ENCODE data around the gene EDEM3.
A peak's percentile ranks its signal among the peaks of the same experiment; 100 is the strongest.

The EDEM3 gene

GRCh38 chr1:184669391-184669790, 85.3 kb downstream of the EDEM3 start:
- no peak for DNase-seq (ENCODE audit: low spot score)

DNA sequence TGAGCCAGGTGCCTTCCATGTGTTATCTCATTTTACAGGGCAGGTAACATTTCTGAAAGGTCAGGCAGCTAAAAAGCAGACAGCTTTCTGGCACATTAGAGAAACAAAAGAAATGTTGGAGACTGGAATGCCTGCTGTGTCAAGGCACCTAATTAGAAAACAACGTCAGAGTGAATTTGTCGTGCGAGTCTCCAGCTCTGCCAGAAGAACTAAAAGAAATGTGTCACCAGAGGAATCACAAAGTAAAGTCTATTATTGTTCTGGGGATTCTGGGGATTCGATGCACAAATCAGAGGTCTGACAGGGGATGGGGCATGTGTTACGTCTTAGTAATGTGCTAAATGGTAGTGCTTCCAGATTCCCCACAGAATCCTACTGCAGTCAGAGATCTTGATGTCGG, 89.3 kb downstream of the EDEM3 start:
- no peak for DNase-seq (ENCODE audit: low spot score)

DNA sequence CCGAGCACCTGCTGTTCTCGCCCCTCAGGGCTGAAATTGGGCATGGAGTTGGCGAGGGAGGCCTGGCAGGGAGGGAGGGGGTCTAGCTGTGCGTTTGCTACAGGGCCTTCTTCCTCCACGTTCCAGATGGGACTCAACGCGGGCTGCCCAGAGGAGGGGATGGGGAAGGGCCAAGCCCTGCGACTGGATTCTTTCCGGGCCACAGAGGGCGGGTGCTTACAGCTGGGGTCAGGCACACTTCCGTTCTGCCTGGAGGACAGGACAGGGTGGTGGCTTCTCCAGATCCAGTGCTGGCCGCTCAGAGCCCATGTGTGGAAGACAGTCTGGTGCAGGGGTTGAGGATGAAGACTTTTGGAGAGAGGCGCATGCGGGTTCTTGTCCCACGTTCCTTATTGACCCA, 90.0 kb downstream of the EDEM3 start:
- DNase-seq (ENCODE audit: low spot score) = no peak

DNA sequence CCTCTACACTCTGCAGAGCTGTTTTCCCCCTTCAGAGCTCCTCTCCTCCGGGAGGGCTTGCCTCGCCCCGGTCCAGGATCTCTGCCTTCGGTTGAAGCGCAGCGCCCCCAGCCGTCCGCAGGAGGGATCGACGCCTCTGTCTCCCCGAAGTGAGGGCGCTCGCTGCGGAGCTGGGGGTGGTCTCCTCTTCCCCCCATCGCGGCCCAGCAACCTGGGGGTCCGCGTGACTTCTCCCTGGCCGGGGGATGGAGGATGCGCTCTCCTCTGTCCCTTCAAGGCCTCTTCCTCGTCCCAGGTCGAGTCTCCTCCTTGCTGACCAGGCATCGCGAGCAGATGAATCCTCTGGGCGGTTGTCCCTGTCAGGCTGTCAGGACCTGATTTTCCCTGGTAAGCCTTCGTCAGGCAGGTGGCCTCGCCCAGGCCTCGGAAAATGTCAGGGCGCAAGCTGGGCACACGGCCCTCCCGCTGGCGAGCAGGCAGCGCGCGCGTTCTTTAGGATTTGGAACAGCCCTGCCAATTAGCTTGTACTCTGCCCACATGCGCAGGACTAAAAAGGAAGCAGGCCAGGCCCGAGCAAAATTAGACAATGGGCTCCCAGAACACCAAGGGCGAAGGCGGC, 90.5 kb downstream of the EDEM3 start:
- DNase-seq (ENCODE audit: low spot score) = peak; percentile 49

- no peak for DNase-seq (ENCODE audit: low spot score)
These were observed 92.9 kb downstream of the EDEM3 start for GRCh38 chr1:184661801-184662200.

DNA sequence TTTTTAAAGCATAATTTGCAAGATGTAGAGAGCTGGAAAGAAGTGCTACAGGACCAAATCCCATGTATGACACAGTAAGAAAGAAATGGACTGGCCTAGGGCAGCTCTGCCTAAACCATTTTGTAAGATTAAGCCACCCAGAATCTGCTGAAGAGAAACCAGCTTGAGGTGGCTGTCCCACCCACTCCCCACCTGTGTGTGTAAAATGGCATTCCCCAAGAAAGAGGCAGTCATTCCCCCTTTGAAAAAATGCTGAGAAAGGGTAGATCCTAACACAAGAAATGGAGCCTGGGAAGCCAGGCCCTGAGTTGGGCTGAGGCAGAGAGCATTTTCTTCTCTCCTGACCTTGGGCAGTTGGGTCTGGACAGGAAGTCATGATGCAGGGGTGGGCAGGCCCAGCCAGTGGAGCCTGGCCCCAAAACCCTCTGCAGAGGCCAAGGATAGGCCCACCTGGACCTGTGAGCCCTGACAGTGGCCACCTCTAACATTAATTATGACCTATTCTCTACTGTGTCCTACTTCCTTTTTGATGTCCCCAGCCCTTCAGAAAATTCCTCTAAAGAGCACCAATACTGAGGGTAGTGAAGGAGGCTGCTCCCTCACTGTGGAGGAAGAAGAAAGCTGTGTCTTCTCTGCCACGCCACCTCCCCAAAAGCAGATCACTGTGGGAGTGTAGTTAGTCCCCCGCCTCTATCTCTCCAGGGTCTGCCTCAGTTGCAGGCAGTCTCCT, 94.0 kb downstream of the EDEM3 start:
- no peak for DNase-seq (ENCODE audit: low spot score)

GRCh38 chr1:184658055-184658454, 96.6 kb downstream of the EDEM3 start:
- no peak for DNase-seq (ENCODE audit: low spot score)

- no peak for DNase-seq (ENCODE audit: low spot score)
These were observed 98.4 kb downstream of the EDEM3 start for GRCh38 chr1:184656221-184656620.

- no peak for DNase-seq (ENCODE audit: low spot score)
These were observed 99.5 kb downstream of the EDEM3 start for GRCh38 chr1:184655185-184655584.

DNA sequence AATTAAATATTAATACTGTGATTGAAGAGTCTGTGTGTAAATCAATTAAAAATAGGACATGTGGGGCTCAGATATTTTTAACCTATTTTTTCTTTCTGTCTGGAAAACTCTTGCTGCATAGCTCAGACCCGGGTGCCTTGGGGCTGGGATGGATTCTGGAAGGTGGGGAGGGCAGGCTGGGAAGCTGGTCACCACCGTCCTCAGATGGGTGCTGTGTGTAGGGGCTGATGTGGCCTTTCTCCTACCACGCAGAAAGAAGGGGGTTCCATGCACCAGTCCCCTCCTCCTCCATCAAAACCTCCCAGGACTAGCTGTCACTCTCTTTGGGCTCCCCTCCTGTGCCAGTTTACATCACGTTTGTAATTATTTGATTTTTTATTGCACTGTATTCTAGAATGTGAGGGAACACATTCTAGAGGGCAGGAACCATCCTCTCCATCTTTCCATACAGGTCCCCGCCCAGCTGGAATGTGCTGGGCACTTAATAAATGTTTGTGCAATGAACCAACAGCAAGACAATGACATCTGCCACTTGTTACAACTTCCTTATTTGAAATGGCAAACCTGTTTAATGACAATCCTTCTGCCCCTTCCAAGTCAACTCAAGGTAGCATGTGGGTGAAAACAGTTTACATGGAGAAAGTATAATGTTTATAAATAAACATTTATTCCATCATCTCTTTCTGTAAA, 104.3 kb downstream of the EDEM3 start:
- DNase-seq (ENCODE audit: low spot score) = no peak

GRCh38 chr1:184649451-184649888, 105.2 kb downstream of the EDEM3 start:
- DNase-seq (ENCODE audit: low spot score) = no peak

- no peak for DNase-seq (ENCODE audit: low spot score)
These were observed 105.8 kb downstream of the EDEM3 start for GRCh38 chr1:184648856-184649201.

- DNase-seq (ENCODE audit: low spot score) = no peak
These were observed 106.3 kb downstream of the EDEM3 start for GRCh38 chr1:184648160-184648855.

DNA sequence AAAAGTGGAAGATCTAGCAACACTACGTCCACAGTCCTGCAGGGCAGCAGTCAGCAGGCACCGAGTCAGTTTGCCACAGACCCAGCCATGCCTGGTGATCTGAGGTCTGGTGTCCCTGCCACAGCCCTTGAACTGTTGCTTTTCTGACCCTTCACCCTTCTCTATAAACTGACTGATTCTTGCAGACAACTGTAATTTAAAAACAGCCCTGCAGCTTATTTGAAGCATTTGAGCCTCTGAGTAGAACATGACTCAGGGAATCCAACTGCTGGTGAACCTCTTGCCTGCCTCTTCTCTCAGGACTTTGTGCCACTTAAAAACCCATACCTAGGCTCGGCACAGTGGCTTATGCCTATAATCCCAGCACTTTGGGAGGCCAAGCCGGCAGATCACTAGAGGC, 107.2 kb downstream of the EDEM3 start:
- DNase-seq (ENCODE audit: low spot score) = no peak

DNA sequence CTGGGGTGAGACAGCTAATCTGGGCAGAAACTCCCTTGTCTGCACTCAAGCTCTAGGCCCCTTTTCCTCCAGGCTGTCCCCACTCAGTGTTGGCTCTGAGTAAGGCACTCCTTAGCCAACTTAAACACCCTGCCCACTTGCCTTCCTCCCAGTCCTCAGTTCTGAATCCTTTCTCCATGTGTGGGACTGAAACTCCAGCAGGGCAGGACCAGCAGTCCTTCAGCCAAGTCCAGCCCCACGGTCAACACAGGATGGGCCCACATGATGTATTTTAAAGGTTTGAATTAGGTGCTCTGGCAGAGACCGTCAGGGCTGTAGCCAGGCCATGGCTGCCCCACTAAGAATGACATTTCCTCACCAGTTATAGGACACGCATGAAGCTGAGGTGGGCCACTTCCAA, 107.8 kb downstream of the EDEM3 start:
- no peak for DNase-seq (ENCODE audit: low spot score)

- no peak for DNase-seq (ENCODE audit: low spot score)
These were observed 108.4 kb downstream of the EDEM3 start for GRCh38 chr1:184646178-184646701.

GRCh38 chr1:184644771-184645170, 109.9 kb downstream of the EDEM3 start:
- DNase-seq (ENCODE audit: low spot score) = no peak

DNA sequence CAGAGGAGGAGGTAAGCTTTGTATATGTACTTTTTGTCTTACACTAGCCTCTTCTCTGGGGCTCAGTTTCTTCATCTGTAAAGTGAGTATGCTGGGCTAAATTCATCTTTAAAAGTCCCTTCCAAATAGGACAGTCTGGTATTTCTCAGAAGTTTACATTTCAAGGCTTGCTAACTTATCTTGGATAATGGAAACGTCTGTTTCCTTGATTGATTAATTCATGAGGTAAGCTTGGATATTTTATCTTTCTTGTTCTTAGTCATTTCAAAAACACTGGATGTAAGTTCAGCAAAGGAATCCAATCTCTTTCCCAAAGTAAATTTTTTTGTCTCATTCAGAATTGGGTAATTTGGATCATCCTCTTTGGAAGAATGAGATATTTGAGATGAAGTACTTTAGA, 111.0 kb downstream of the EDEM3 start:
- no peak for DNase-seq (ENCODE audit: low spot score)

DNA sequence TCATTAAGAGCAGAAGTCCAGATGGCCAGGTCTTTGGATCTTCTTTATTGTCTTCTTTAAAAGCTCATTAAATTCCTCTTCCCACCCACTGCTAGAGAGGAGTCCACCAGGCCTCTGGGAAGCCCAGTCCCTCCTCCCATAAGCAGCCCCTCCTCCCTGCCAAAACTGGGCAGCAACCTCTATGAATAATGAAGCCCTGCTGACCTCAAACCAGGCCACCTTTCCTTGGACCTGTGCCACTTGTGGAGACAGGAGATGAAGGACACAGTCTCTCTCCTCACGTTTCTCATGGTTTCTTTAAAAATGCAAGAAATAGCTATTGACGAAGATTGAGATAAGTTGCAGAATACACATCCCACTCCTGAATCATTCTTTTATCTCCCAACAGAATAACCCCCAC, 112.8 kb downstream of the EDEM3 start:
- no peak for DNase-seq (ENCODE audit: low spot score)

DNA sequence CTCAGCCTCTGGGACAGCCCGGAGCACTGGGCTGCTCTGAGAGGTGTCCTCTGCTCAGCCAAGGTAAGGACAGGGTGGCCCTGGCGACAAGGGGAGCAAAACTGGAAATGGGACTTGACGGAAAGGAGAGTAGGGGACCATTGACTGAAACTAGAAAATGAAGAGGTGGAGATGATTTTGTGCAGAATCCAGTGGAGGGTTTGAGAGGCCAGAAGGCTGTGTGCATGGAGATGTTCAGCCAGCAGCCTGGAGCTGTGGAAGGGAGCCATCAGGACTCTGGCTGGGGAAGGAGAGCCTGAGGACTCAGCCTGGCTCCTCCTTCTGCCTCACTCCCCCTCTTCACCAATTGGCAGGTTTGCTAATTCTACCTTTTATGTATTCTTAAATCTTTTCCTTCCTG, 114.2 kb downstream of the EDEM3 start:
- DNase-seq (ENCODE audit: low spot score) = no peak
